A673 (cell line): ENCODE data around the gene RUSF1.

Experiments
- EZH2 ChIP-seq: fragments of 200-600 bp; sonication (generic); IDR thresholded peaks from 2 replicates; pipeline ENCODE4 v1.6.1; 2017; ENCODE audit warnings: borderline replicate concordance, low read depth, mild to moderate bottlenecking, mixed read lengths, antibody characterized with exemption, low read length; ENCODE audit not compliant: poor library complexity, severe bottlenecking
- TF ChIP-seq, protein P1 (sequence below): fragments of 300-800, 200-600 bp; sonication (generic); conservative IDR thresholded peaks from 2 replicates; pipeline ENCODE4 v1.5.1; 2017; ENCODE audit warnings: low read depth, mild to moderate bottlenecking, antibody characterized with exemption, low read length, moderate library complexity, mixed read lengths

- TF ChIP-seq EZH2 = no peak
- TF ChIP-seq, protein P1, sequence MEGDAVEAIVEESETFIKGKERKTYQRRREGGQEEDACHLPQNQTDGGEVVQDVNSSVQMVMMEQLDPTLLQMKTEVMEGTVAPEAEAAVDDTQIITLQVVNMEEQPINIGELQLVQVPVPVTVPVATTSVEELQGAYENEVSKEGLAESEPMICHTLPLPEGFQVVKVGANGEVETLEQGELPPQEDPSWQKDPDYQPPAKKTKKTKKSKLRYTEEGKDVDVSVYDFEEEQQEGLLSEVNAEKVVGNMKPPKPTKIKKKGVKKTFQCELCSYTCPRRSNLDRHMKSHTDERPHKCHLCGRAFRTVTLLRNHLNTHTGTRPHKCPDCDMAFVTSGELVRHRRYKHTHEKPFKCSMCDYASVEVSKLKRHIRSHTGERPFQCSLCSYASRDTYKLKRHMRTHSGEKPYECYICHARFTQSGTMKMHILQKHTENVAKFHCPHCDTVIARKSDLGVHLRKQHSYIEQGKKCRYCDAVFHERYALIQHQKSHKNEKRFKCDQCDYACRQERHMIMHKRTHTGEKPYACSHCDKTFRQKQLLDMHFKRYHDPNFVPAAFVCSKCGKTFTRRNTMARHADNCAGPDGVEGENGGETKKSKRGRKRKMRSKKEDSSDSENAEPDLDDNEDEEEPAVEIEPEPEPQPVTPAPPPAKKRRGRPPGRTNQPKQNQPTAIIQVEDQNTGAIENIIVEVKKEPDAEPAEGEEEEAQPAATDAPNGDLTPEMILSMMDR = no peak
Measured at GRCh38 chr16:31536804-31537361, 28.7 kb upstream of the RUSF1 start.
